ENCODE results near the gene NT5DC2. TPM values are rescaled to one million over a fixed set of nuclear protein-coding genes. Genes with fewer than 3 reads are reported as not detected.

Gene NT5DC2
- total RNA-seq, 1 donor from 2014 or later = 84.1 TPM

DNA sequence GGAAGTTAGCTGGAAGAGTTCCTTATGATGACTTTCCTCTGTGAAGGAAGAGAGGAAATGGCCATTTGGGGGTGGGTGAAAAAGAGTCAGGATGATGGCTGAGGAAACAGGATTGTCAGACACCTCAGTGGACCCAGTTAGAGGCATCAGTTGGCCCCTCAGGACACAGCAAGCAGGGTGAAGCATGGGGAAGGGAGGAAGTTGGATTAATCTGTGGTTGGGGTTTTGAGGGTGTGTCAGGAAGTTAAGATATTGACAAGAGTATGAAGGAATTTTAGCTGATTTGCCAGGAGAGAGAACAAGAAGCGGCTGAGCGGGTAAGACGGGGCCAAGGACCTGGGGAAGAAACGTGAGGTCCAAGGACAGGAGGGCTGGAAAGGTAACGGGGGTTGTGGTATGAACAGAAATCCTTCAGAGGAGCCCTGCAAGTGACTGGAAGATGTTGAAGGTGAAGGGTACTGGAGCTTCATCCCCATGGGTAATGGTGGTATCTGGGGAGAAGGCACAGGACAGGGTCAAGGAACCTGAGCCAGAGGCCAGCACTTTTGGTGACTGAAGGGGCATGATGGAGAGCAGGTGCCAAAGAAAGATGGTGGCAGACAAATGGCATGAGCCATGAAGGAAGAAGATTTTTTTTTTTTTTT lies 5.5 kb upstream of the NT5DC2 start:
- DNase-seq (no peak), ATAC-seq (ENCODE audit: poor library complexity) (no peak)
- intact Hi-C loops (cut with DNase I) = loop anchor here (5.0 kb wide), 1 partner anchor 57 kb away; no protein-coding TSS in a partner anchor

DNA sequence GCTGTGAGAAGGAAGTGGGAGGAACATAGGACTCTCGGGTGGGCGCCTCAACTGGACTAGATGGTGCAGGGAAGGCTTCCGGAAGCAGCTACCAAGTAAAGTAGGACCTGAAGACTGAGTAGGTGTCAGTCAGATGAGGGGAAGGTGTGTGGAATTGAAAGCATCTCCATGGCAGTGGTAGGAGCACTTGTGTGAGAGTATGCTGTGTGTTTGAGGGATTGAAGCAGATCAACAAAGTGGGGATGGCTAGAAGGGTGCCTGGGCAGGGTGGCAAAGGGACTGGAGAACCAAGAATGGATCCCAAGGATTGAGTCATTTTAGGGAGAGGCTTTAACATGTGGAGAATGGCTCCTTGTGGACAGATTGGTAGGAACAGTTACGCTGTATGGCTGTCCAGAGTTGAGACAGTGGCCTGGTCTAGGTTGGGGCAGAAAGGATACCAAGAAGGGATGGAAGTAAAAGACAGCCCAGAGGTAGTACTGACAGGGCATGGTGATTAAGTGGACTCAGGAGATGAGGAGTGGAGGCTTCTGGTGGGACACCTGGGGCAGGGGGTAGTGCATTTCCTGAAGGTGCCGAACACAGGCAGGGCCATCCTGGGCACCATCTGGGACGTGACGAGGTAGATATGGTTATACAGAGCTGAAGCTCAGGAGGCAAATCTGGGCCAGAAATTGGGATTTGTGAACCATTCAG lies 4.2 kb upstream of the NT5DC2 start:
- ATAC-seq (ENCODE audit: poor library complexity) = no peak
- intact Hi-C loops (cut with DNase I) = loop anchor here (5.0 kb wide), 1 partner anchor 56 kb away; no protein-coding TSS in a partner anchor
- no peak for DNase-seq

DNA sequence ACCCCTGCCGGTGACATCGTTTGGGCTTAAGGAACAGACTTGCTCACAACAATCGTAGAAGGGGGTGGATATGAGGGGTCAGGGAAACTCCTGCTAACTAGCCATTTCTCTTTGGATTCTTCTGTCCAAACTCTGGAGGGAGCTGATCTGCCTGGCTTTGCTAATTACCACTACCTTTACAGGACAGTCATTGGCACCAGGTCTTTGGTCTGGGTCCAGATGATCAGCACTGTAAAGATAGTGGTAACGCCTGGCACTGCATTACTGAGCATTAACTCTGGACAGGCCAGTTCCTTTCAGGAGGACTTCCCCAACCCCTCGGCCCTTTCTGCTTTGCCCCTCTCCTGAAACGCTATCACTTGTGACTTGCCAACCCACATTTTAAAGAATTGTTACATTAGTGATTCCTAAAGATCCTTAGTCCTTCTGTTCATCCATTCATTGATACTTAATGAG lies 3.5 kb upstream of the NT5DC2 start:
- DNase-seq (no peak), ATAC-seq (ENCODE audit: poor library complexity) (peak; percentile 37)
- intact Hi-C loops (cut with DNase I) = loop anchor here (5.0 kb wide), 1 partner anchor 55 kb away; no protein-coding TSS in a partner anchor

DNA sequence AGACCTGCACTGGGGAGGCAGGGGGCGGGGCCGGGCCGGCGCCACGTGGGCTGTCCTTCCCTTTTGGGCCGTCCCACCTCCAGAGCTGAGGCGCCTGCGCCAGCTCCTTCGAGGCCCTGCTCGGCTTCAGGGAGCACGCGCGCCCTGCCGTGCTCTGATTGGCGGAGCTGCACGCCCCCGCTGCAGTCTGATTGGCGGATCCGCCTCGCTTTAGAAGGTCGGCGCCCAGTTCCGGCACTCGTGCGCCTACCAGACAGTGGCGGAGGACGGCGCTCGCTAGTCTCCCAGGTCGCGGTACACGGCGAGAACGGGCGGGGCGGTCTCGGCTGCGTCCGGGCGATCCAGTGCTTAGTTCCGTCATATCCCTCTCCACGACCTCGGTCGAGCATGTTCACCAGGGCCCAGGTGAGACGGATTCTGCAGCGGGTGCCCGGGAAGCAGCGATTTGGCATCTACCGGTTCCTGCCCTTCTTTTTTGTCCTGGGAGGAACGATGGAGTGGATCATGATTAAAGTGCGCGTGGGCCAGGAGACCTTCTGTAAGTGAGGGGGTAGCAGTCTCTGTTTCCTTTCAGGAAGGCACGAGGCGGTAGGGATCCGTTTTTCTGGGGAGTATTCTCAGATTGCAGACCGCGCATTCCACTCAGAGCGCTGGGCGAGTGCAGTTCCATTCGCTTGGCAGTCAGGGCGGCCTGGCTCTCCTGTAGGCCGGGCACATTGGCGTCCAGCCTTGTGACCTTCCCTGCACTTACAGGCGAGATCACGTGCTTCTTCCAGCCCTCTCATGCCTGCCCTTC lies 2.9 kb upstream of the NT5DC2 start, which contains the start of gene UQCC5:
TSS of gene UQCC5 (plus strand) at position 237 of the 796 bp plus-strand sequence. CDS start at position 388, 151 bp downstream.
- intact Hi-C loops (cut with DNase I) = loop anchor here (5.0 kb wide), 1 partner anchor 54 kb away; no protein-coding TSS in a partner anchor
- ATAC-seq (ENCODE audit: poor library complexity) (peak; percentile 92), DNase-seq (peak; percentile 99)

DNA sequence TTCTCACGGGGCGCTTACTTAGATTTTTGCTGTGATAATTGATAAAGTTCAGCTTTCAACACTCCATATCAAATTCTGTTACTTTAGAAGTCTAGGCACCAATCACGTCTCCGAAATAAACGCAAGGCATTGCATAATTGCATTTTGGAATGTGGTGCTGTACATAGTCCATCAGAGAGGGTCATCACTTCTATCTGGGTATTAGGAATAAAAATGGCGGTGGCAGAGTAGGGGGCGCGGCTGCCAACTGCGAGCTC lies 2.4 kb upstream of the NT5DC2 start:
- ATAC-seq (ENCODE audit: poor library complexity) (no peak), DNase-seq (no peak)
- intact Hi-C loops (cut with DNase I) = loop anchor here (5.0 kb wide), 1 partner anchor 54 kb away; no protein-coding TSS in a partner anchor

DNA sequence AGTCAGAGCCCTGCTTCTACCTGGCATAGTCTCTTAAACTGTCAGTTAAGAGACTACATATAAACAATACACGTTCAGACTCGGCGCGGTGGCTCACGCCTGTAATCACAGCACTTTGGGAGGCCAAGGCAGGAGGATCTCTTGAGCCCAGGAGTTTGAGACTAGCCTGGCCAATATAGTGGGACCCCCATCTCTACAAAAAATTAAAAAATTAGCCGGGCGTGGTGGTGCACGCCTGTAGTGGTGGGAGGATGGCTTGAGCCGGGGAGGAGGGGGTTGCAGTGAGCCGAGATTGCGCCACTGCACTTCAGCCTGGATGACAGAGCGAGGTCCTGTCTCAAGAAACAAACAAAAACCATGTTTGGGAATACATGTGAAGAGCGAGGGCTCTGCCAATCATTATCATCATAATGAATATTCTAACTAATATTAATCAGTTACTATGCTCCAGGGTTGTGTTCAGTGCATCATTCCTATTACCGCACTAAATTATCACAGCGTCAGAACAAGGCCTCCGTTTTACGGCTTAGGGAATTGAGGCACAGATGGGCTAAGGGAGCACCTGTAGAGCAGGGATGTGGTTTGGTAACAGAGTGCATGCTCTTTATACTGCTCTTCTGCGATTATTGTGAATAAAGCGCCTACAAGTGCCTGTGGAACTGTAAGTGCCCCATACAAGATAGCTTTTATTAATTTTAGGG lies 1.9 kb upstream of the NT5DC2 start:
- DNase-seq (peak; percentile 23), ATAC-seq (ENCODE audit: poor library complexity) (no peak)
- intact Hi-C loops (cut with DNase I) = loop anchor here (5.0 kb wide), 1 partner anchor 53 kb away; no protein-coding TSS in a partner anchor

DNA sequence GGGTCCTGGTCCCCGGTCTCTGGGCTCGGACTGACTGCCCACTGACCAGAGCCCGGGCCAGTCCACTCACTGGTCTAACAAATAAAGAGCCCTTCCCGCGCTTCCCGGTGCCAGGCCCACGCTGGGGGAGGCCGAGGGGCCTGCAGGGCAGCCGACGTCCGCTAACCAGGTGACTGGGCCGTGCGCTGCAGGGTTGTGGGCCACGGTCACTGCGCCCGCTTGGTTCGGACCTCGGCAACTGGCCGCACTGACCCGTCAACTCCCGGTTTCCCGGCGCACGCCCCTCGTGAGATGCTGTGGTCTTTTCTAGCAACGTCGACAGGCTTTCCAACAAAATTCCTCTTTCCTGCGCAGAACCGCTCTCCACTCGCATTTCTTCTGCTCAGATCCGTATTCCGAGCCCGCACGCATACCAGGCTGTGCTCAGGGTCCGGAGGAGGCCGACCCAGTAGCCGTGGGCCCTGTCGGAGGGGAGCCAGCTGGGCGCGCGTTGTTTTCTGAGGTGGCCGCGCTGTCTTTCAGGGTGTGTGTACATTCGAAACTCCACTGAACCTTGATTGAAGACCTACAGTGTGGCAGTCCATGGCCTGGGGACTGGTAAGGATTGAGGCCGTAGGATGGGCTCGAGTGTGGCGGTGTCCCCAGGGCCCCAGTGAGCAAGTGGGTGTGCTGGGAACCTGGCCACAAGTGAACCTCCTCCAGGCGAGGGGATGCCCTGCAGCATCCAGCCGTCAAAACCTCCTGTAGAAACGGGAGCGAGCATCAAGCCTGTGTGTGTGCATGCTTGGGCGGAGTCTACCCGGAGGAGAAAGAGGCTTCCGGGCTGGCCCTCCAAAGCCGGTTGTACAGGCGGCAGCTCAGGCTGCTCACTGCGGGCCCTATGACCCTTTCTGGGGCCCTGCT lies 875 bp upstream of the NT5DC2 start:
- peak; percentile 46 for DNase-seq
- no peak for ATAC-seq (ENCODE audit: poor library complexity)
- intact Hi-C loops (cut with DNase I) = loop anchor here (5.0 kb wide), 1 partner anchor 52 kb away; no protein-coding TSS in a partner anchor

DNA sequence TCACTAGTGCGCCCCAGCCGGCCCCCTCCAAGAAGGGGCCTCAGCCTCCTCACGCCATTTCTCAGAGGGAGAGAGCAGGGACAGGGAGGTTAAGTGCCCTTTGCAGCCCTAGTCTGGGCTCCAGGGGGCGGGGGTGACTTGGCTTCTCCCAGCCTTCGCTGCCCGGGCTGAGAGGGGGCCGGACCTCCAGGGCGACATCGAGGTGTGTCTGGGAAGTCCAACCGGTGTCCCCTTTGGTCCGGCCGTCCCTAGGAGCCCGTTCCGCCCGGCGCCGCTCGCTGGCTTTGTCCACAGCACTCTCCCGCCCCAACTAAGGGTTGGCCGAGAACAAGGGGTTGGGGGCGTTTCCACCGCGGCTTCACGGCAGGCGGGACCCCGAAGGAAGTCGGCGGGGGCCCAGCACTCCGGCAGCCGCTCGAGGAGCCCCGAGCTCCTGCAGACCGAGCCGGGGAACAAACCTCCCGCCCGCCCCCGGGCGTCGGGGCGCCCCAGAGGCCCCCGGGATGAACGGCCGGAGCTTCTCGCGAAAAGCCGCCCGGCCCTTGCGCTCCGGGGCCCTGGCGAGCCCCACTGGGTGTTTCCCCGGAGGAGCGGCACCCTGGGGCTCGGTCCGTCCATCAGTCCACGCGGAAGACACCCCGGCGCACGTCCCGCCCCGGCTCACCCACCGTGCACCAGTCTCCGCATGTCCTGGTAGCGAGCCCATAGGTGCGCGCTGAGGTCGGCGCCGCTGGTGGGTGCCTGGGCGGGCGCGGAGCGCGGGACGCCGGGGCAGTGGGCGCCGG lies 627 bp downstream of the NT5DC2 start:
- intact Hi-C loops (cut with DNase I) = no loop called here
- peak; percentile 65 for DNase-seq

DNA sequence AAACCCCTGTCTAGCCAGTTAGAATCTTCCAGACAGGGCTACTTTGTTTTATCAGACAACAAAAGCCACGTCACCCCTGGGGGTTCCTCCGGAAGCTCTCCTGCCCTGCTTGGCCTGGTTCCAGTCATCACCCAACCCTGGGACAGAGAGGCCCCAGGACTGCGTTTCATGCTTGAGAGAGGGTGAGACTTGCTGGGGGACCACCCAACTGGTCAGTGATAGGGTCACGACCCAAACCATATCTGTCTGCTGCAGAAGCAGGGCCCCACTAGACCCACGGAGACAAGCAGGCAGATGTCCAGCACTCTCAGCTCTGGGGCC lies 1.2 kb downstream of the NT5DC2 start:
- intact Hi-C loops (cut with DNase I) = no loop called here
- ATAC-seq (ENCODE audit: poor library complexity) (no peak), DNase-seq (no peak)

More for the DNA sequence above, 627 bp downstream of the NT5DC2 start:
- no peak for ATAC-seq (ENCODE audit: poor library complexity)

DNA sequence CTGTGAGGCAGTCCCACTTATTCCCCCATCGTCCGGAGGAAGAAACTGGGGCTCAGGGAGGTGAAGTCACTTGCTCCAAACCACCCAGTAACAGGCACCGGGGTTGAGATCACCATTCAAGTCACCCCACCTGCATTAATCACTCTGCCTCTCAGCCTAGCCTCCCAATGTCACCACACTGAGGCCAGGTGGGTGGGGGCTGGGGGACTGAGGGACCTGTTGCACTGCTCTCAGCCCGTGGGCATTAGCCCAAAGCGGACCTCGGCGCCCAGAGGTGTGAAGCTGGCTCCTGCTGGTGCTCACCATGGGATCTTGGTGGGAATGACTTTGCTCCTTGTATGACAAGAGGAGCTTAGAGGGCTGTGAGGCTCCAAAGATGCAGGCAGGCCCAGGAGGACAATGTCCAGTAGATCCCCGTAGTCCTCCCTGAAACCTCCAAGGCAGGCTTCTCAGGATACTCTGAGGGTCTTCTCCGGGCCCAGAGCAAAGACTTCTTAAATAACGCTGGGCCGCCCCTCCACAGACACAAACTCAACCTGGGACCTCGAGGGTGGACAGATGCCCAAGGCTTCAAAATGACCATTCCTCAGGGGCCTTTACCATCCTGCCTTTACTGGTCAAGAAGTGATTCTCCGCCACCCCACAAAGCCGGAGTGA lies 1.7 kb downstream of the NT5DC2 start:
- DNase-seq (no peak), ATAC-seq (ENCODE audit: poor library complexity) (no peak)
- intact Hi-C loops (cut with DNase I) = no loop called here

DNA sequence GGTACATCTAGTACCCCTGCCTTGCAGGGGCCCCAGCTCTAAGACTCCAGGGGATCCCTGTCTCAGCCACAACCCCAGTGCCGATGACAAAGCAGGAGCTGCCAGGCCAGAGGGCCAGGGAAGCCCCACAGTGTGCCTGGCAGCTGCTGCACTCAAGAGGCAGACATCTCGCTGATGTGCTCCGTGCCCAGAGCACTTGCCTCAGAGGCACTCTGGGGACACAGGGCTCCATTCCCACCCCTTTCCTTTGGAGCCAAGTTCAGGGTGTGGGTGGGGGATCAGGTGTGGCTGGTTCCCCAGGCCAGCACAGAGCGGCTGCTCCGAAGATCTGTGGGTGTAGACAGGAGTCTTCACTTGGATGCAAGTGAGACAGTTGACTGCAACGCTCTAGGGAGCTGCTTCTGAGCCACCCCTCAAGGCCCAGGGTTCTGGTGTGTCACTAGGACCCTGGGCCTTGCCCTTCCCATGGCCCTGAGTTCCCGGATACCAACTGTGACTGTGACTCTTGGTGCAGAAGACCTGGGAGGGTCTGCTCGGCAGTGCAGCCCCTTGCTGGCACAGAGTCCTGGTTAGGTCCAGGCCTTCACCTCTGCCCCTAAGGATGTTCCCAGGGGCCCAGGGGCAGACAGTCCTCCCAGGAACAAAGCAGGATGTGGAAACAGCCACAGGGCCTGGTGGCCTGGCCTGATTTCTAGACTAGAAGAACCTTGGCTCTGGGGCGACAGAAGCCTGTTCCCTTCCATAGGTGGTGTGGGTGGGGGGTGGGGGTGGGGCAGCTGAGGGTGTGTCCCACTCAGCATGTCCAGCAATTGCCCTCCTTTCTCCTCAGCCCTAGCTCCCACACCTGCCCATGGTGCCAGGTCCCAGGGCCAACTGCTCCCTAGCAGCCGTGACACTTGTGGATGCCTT lies 2.5 kb downstream of the NT5DC2 start:
- DNase-seq (peak; percentile 79), ATAC-seq (ENCODE audit: poor library complexity) (peak; percentile 65)
- intact Hi-C loops (cut with DNase I) = no loop called here

DNA sequence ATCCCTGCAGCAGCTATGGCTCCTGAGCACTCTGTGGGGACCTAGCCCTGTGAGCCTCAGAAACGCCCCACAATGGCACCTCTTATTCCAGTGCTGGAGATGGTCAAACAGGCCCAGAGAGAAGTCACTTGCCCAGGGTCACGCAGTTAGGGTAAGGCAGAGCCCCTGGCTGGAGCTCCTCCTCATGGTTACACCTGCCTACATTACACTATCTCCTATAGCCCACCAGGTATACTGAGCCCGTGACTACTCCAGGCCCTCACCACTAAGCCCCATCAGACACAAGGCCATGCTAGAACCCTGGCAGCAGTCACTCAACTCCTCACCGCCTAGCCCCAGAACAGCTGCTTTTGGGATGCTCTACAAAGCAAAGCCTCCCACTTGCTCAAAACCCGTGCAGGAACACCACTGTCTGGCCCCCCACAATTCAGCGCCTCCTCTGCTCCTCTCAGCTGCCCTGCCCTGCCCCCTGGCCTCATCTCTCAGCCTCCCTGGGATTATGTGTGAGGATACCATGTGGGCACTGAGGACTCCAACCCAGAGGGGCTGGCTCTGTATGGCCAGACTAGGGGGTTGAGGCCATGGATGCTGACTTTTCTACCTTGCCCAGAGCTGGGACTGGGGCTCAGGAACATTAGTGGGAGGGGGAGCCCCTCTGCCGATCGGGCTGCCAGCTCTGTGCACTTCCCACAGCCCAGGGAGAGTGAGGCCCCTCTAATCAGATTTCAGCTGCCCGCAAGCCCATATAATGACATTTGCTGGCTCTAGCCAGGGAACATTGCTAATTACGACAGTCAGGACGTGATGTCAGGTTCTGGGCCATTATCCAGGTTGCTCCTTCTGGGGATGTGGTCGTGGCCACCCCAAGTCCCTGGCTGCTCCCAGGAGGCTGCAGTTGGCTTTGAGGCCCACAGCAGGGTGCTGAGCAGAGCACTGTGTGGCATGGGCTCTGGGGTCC lies 4.0 kb downstream of the NT5DC2 start:
- DNase-seq = peak; percentile 72
- intact Hi-C loops (cut with DNase I) = no loop called here
- peak; percentile 58 for ATAC-seq (ENCODE audit: poor library complexity)

DNA sequence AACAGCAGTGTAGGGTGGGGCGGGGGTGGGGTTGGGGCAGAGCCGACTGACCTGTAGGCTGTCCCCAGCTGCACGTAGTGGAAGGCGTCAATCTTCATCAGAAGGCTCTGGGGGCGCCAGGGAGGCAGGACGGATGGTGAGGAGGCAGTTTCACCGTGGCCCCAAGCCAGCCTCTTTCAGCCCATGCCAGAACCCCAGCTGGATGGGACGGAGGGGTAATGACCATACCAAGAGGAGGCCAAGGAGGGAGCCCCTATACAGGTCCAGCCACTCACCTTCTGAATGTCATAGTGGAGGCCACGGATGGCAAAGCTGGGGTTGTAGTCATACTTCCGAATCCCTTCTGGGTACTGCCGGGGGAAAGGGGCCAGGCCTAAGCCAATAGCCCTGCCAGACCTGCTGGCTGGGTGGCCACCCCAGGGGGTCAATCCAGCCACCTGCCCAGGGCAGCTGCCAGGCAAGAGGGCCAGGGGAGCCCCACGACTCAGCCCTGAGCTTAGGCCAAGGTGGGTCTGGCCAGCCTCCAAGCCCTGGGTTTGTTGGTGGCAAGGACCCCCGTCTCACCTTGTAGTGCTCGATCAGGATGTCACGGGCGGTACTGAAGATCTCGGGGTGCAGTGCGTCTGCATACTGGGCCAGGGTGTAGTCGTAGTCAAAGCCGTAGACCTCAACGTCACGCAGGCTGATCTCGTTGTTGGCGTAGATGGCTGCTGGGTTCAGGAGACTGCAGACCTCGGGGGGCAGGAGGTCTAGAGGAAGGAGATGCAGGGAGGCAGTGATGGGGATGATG lies 4.9 kb downstream of the NT5DC2 start:
- intact Hi-C loops (cut with DNase I) = no loop called here
- no peak for DNase-seq
- no peak for ATAC-seq (ENCODE audit: poor library complexity)

Data from Right ventricle myocardium superior (tissue), 1 donor.